Fibroblast of the aortic adventitia (primary cell): ENCODE data around the gene ATN1. TPM values are rescaled to one million over a fixed set of nuclear protein-coding genes. Genes with fewer than 3 reads are reported as not detected.

Experiments
- DNase-seq: peaks from one replicate; pipeline ENCODE4 v3.0.0-alpha.2; 2010; ENCODE audit warnings: low read depth
- H3K4me3 ChIP-seq: 2 replicates; pipeline ENCODE4 v1.5.1; 2011; ENCODE audit warnings: low read depth, mild to moderate bottlenecking, control low read depth, low read length, moderate library complexity
- total RNA-seq: library from RNA; depleted of rRNA; stranded (reverse); fragments of >200 nt; gene quantifications from 2 replicates; pipeline ENCODE4 v1.2.3, GENCODE V29; 2012; ENCODE audit warnings: low replicate concordance
- TF ChIP-seq, protein P1 (sequence below): IDR thresholded peaks from 2 replicates; pipeline ENCODE4 v1.5.1; 2011; ENCODE audit warnings: mild to moderate bottlenecking, low read length, control low read depth, inconsistent platforms; ENCODE audit not compliant: insufficient read depth

ATN1 gene
- total RNA-seq, 1 donor, result 13.6 TPM

GRCh38 chr12:6977653-6978052 lies 49.9 kb downstream of the ATN1 start:
- TF ChIP-seq, protein P1, sequence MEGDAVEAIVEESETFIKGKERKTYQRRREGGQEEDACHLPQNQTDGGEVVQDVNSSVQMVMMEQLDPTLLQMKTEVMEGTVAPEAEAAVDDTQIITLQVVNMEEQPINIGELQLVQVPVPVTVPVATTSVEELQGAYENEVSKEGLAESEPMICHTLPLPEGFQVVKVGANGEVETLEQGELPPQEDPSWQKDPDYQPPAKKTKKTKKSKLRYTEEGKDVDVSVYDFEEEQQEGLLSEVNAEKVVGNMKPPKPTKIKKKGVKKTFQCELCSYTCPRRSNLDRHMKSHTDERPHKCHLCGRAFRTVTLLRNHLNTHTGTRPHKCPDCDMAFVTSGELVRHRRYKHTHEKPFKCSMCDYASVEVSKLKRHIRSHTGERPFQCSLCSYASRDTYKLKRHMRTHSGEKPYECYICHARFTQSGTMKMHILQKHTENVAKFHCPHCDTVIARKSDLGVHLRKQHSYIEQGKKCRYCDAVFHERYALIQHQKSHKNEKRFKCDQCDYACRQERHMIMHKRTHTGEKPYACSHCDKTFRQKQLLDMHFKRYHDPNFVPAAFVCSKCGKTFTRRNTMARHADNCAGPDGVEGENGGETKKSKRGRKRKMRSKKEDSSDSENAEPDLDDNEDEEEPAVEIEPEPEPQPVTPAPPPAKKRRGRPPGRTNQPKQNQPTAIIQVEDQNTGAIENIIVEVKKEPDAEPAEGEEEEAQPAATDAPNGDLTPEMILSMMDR, result no peak
- DNase-seq, result no peak
- H3K4me3 ChIP-seq, result no peak overlapping the region

DNA sequence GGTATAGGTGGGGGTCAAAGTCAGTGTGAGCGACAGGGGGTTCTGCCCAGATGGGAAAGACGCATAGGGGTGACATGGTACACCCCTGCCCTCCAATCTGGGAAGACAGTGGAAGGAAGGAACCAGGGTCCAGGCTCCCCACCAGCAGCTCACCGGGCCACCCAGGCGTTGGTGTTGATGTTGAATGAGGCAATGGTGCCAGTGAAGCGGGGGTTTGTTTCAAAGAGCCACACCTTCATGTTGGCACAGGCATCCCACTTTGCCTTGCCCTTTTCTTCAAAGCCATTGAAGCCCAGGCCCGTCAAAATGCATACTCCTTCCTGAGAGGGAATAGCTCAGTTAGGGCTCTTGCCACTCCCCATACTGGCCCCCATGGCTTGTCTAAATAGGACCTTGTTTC lies 50.4 kb downstream of the ATN1 start:
- TF ChIP-seq, protein P1, result no peak
- DNase-seq, result no peak

DNA sequence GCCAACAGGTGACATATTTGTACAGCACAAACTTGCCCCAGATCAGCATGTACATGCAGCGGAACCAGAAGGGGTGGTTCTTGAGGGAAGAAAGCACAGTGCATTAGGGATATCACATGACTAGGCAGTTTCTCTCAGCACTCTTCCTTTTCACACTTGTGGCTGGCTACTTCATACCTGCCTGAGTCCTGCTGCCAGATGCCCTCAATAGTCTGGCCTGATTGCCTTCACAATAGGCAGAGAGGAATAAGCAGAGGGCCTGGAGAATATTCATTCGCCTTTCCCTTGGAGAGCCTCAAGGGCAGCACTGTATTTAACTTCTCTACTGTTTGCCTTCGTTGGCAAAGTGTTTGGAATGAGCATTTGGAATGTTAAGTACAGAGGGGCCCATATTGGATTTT lies 50.9 kb downstream of the ATN1 start:
- no peak for DNase-seq
- TF ChIP-seq, protein P1, result no peak
- H3K4me3 ChIP-seq, result no peak overlapping the region

More for the DNA sequence above, 50.4 kb downstream of the ATN1 start:
- no peak overlapping the region for H3K4me3 ChIP-seq

- TF ChIP-seq, protein P1, result no peak
- H3K4me3 ChIP-seq, result no peak overlapping the region
- no peak for DNase-seq
Measured at GRCh38 chr12:6979021-6979420, 51.3 kb downstream of the ATN1 start.

GRCh38 chr12:6979453-6979852 lies 51.7 kb downstream of the ATN1 start:
- TF ChIP-seq, protein P1, result no peak
- no peak for DNase-seq
- no peak overlapping the region for H3K4me3 ChIP-seq

GRCh38 chr12:6980075-6980474 lies 52.3 kb downstream of the ATN1 start:
- DNase-seq, result no peak
- TF ChIP-seq, protein P1, result no peak
- no peak overlapping the region for H3K4me3 ChIP-seq

GRCh38 chr12:6980740-6981139 lies 53.0 kb downstream of the ATN1 start:
- no peak for DNase-seq
- no peak overlapping the region for H3K4me3 ChIP-seq
- TF ChIP-seq, protein P1, result no peak
